GM23248 (cell line): ENCODE data around the gene HTT. TPM values are rescaled to one million over a fixed set of nuclear protein-coding genes. Genes with fewer than 3 reads are reported as not detected.

Source experiments
- DNase-seq: peaks from one replicate; pipeline ENCODE4 v3.0.0-alpha.2; 2015
- H2AFZ ChIP-seq: fragments of 200-600 bp; sonication (generic); 2 replicates; pipeline ENCODE4 v1.6.1; 2016; ENCODE audit warnings: antibody characterized with exemption
- H3F3A ChIP-seq: fragments of 200-600 bp; sonication (generic); 2 replicates; pipeline ENCODE4 v1.6.1; 2016; ENCODE audit warnings: mild to moderate bottlenecking, antibody characterized with exemption, mixed run types; ENCODE audit not compliant: insufficient read depth
- H3K27ac ChIP-seq: fragments of 200-600 bp; sonication (generic); 2 replicates; pipeline ENCODE4 v1.5.1; 2016; ENCODE audit warnings: mild to moderate bottlenecking
- H3K27me3 ChIP-seq: fragments of 200-600 bp; sonication (generic); replicated peaks from 2 replicates; pipeline ENCODE4 v1.6.1; 2016; ENCODE audit warnings: mild to moderate bottlenecking; ENCODE audit not compliant: insufficient read depth
- H3K36me3 ChIP-seq: fragments of 200-600 bp; sonication (generic); 2 replicates; pipeline ENCODE4 v1.6.1; 2016; ENCODE audit warnings: low read depth, mild to moderate bottlenecking
- H3K4me1 ChIP-seq: fragments of 200-600 bp; sonication (generic); 2 replicates; pipeline ENCODE4 v1.6.1; 2016; ENCODE audit warnings: mild to moderate bottlenecking; ENCODE audit not compliant: insufficient read depth
- H3K4me2 ChIP-seq: fragments of 200-600 bp; sonication (generic); one replicate; pipeline ENCODE4 v1.6.1; 2016; ENCODE audit warnings: mild to moderate bottlenecking; ENCODE audit not compliant: unreplicated experiment
- H3K4me3 ChIP-seq: fragments of 200-600 bp; sonication (generic); 2 replicates; pipeline ENCODE4 v1.5.1; 2016; ENCODE audit warnings: mild to moderate bottlenecking
- H3K79me2 ChIP-seq: fragments of 200-600 bp; sonication (generic); 2 replicates; pipeline ENCODE4 v1.6.1; 2016; ENCODE audit warnings: mild to moderate bottlenecking; ENCODE audit not compliant: insufficient read depth
- H3K9ac ChIP-seq: fragments of 200-600 bp; sonication (generic); 2 replicates; pipeline ENCODE4 v1.6.1; 2016; ENCODE audit warnings: mild to moderate bottlenecking
- H3K9me2 ChIP-seq: fragments of 200-600 bp; sonication (generic); 2 replicates; pipeline ENCODE4 v1.6.1; 2016; ENCODE audit warnings: mixed run types, mild to moderate bottlenecking, moderate library complexity; ENCODE audit not compliant: insufficient read depth
- H3K9me3 ChIP-seq: fragments of 200-600 bp; sonication (generic); one replicate; pipeline ENCODE4 v1.6.1; 2017; ENCODE audit warnings: low read depth
- H4K20me1 ChIP-seq: fragments of 200-600 bp; sonication (generic); 2 replicates; pipeline ENCODE4 v1.6.0; 2016; ENCODE audit not compliant: insufficient read depth
- EZH2 ChIP-seq: fragments of 200-600 bp; sonication (generic); IDR thresholded peaks from 2 replicates; pipeline ENCODE4 v1.6.1; 2018; ENCODE audit warnings: antibody characterized with exemption, mild to moderate bottlenecking; ENCODE audit not compliant: insufficient read depth, poor library complexity, severe bottlenecking
- EZH2phosphoT487 ChIP-seq: fragments of 200-600 bp; sonication (generic); IDR thresholded peaks from 2 replicates; pipeline ENCODE4 v1.6.1; 2018; ENCODE audit warnings: antibody characterized with exemption, moderate library complexity, mild to moderate bottlenecking, low read depth; ENCODE audit not compliant: insufficient read depth
- WGBS, 2 experiments: methylation state at CpG; one replicate each; pipeline ENCODE4 v1.1.6; 2015 to 2017; ENCODE audit warnings: low lambda C conversion rate in 2 of 2, low coverage in 1 of 2; ENCODE audit errors: missing lambda C conversion rate in 2 of 2; 5-methylcytosine and 5-hydroxymethylcytosine counted together
- in situ Hi-C: fragments of 300-500 bp; cut with MboI; formaldehyde crosslinking; loops from 2 replicates; pipeline ENCODE4 v1.15.0; 2020
- polyA plus RNA-seq: library from polyadenylated mRNA; unstranded; fragments of >200 nt; fragmentation: Nextera tagmentation; extraction: Ambion mirVana; gene quantifications from 2 replicates; pipeline ENCODE4 v1.2.1, GENCODE V29; 2016
- total RNA-seq: library from RNA; depleted of rRNA; stranded (reverse); fragments of >200 nt; shearing (Covaris generic); gene quantifications from 2 replicates; pipeline ENCODE4 v1.2.3, GENCODE V29; 2014

HTT gene
- total and polyA plus RNA-seq, 2 experiments from 2014 or later = 8.2 to 26.5 TPM

GRCh38 chr4:3251691-3252479 is 177.4 kb downstream of the HTT start:
- no peaks in the 10 kb centered on the region for H3K79me2 ChIP-seq
- no peak overlapping the region for H3K27ac ChIP-seq
- H3K9ac ChIP-seq = no peak overlapping the region
- no peak overlapping the region for H3K4me3 ChIP-seq
- H3K4me2 ChIP-seq = no peak overlapping the region
- no peaks in the 10 kb centered on the region for H3F3A ChIP-seq
- H3K9me3 ChIP-seq = no peaks in the 10 kb centered on the region
- H2AFZ ChIP-seq = no peak overlapping the region
- H4K20me1 ChIP-seq = no peaks in the 10 kb centered on the region
- H3K36me3 ChIP-seq = no peaks in the 10 kb centered on the region
- no peaks in the 10 kb centered on the region for H3K4me1 ChIP-seq
- H3K9me2 ChIP-seq = no peaks in the 10 kb centered on the region
- 81 to 90% methylated on average over 11 of the region's 11 CpGs for WGBS, 2 experiments
- in situ Hi-C loops = no loop called here
- no peak for TF ChIP-seq EZH2
- TF ChIP-seq EZH2phosphoT487 = no peak
- no peaks in the 10 kb centered on the region for H3K27me3 ChIP-seq
- no peak for DNase-seq

DNA sequence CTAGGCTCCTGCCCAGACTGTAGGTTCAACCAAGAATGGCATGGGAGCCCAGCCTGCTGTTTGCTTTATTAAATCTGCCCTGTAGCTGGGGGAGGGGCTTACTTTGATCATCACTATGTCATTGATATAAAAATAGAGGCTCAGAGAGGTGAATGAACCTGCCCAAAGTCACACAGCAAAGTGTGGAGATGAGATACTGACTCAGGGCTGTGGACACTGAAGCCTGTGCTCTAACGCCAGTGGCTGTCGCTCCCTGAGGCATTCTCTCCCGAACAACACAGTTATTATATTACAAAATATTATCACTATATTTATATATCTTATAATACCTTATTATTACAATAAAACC is 178.0 kb downstream of the HTT start:
- WGBS, 2 experiments = 85 to 86% methylated on average over 3 of the region's 3 CpGs
- Histone ChIP-seq H3K79me2 (no peaks in the 10 kb centered on the region), H3K27ac (no peak overlapping the region), H3K9ac (no peak overlapping the region), H4K20me1 (no peaks in the 10 kb centered on the region), H3F3A (no peaks in the 10 kb centered on the region), H3K4me3 (no peak overlapping the region), H2AFZ (no peak overlapping the region), H3K9me3 (no peaks in the 10 kb centered on the region), H3K27me3 (no peaks in the 10 kb centered on the region), H3K9me2 (no peaks in the 10 kb centered on the region), H3K36me3 (no peaks in the 10 kb centered on the region), H3K4me2 (no peak overlapping the region), H3K4me1 (no peaks in the 10 kb centered on the region)
- no peak for TF ChIP-seq EZH2phosphoT487
- TF ChIP-seq EZH2 = no peak
- no peak for DNase-seq
- in situ Hi-C loops = no loop called here

DNA sequence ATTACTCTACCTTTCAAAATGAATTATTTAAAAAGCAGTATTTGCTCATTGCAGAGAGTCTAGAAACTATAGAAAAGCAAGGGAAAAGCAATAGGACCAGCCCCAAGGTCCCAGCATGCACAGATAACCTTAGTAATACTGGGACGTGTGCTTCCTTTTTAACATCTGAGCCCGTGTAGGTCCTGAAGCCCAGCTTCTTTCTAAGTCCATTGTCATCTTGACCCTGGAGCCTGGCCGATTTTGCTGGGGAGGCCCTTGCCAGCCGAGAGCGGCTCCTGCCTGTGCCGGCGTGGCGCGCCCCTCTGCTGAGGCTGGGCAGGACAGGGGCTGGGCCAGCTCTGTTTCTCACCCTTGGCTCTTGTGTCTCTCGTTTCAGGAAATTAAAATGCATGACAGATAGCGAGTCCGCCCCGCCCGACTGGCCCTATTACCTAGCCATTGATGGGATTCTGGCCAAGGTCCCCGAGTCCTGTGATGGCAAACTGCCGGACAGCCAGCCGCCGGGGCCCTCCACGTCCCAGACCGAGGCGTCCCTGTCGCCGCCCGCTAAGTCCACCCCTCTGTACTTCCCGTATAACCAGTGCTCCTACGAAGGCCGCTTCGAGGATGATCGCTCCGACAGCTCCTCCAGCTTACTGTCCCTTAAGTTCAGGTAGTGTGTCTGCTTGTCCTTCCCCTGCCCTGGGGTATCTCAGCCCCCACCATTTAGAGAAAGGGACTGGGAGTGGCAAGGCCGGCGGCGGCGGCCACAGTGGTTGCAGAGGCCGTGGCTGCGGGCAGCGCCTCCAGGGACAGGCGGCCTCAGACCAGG is 178.6 kb downstream of the HTT start:
- H3K4me2 ChIP-seq = no peak overlapping the region
- DNase-seq = no peak
- H2AFZ ChIP-seq = no peak overlapping the region
- no peak overlapping the region for H3K27ac ChIP-seq
- no peaks in the 10 kb centered on the region for H4K20me1 ChIP-seq
- in situ Hi-C loops = no loop called here
- no peak overlapping the region for H3K4me3 ChIP-seq
- H3K79me2 ChIP-seq = no peaks in the 10 kb centered on the region
- no peak for TF ChIP-seq EZH2phosphoT487
- TF ChIP-seq EZH2 = no peak
- H3K27me3 ChIP-seq = no peaks in the 10 kb centered on the region
- no peaks in the 10 kb centered on the region for H3K9me3 ChIP-seq
- H3K9me2 ChIP-seq = no peaks in the 10 kb centered on the region
- H3K36me3 ChIP-seq = no peaks in the 10 kb centered on the region
- H3F3A ChIP-seq = no peaks in the 10 kb centered on the region
- H3K4me1 ChIP-seq = no peaks in the 10 kb centered on the region
- H3K9ac ChIP-seq = no peak overlapping the region
- WGBS, 2 experiments = 90 to 93% methylated on average over 38 of the region's 38 CpGs

DNA sequence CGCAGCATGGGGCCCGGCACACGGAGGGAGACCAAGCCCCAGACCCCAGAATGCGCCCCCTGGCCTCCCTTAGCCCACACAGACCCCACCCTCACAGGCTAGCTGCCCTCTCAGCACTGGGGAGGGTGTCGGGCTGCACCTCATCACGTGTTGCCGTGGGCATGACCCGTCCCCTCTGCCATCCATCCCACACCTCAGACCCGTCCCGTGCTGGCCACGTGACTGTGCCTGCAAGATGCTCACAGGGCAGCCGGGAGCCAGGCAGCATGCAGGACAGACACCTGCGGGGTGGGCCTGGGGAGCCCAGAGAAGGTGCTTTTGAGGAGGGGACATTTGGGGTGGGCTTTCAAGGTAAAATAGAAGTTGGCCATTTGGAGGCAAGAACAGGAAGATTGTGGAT is 179.3 kb downstream of the HTT start:
- H3K36me3 ChIP-seq = no peaks in the 10 kb centered on the region
- in situ Hi-C loops = no loop called here
- H3K27me3 ChIP-seq = no peaks in the 10 kb centered on the region
- no peaks in the 10 kb centered on the region for H3K4me1 ChIP-seq
- no peaks in the 10 kb centered on the region for H4K20me1 ChIP-seq
- H2AFZ ChIP-seq = no peak overlapping the region
- WGBS, 2 experiments = 92% methylated on average over 13 of the region's 13 CpGs
- TF ChIP-seq EZH2 (no peak), EZH2phosphoT487 (no peak)
- DNase-seq = no peak
- no peak overlapping the region for H3K9ac ChIP-seq
- no peaks in the 10 kb centered on the region for H3K79me2 ChIP-seq
- H3K9me2 ChIP-seq = no peaks in the 10 kb centered on the region
- H3F3A ChIP-seq = no peaks in the 10 kb centered on the region
- H3K4me3 ChIP-seq = no peak overlapping the region
- no peak overlapping the region for H3K27ac ChIP-seq
- H3K9me3 ChIP-seq = no peaks in the 10 kb centered on the region
- no peak overlapping the region for H3K4me2 ChIP-seq
